ENCODE data around the gene ADORA2A. TPM values are rescaled to one million over a fixed set of nuclear protein-coding genes. Genes with fewer than 3 reads are reported as not detected.

Gene ADORA2A
- total and polyA plus RNA-seq, 11 donors = 1.5 to 12.1 (median 4.5) TPM

DNA sequence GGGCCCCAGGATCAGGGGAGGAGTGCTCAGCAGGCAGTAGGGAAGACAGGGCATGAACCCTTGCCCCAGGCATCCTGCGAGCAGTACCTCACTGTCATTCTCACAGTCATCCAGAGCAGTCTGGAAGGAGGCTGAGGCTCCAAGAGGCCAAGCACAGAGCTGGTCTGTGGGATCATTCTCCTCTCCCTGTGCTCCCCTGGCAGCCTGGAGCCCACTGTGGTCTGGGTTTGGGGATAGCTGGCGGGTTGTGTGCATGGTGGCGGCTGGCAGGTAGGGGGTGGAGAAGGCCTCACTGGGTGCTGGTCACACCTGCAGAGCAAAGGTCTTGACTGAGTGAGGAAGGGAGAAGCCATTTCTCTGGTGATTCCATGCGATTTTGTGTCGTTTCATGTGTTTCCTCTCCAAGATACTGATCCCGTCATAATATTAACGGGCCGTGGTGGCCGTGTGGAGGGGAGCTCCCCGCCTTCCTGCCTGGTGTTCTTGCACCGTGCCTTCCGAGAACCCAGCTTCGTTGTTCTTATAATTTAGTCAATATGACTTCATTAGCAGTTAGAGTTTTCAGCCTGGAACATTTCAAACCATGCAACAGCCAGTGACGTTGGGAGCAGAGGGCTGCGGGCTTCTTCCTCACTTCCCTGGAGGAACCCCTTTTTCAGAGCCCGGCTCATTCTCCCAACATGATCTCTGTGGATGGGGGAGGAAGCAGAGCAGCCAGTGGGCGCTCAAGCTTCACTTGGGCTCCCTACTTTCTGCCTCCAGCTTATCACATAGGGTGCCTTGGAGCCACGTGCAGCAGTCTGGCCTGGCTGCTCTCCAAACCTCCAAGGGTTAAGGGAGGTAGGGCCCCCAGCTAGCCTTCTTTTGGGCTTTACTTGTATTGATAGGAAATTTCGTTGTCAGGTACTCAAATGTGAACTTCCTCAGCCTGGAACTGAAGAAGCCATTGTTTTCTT, 20.8 kb upstream of the ADORA2A start:
- ATAC-seq (no peak), DNase-seq (no peak)
- peak overlapping the region in 8 of 12 donors; percentile 11 to 65 (median 32) for H3K27ac ChIP-seq
- TF ChIP-seq, protein P1, sequence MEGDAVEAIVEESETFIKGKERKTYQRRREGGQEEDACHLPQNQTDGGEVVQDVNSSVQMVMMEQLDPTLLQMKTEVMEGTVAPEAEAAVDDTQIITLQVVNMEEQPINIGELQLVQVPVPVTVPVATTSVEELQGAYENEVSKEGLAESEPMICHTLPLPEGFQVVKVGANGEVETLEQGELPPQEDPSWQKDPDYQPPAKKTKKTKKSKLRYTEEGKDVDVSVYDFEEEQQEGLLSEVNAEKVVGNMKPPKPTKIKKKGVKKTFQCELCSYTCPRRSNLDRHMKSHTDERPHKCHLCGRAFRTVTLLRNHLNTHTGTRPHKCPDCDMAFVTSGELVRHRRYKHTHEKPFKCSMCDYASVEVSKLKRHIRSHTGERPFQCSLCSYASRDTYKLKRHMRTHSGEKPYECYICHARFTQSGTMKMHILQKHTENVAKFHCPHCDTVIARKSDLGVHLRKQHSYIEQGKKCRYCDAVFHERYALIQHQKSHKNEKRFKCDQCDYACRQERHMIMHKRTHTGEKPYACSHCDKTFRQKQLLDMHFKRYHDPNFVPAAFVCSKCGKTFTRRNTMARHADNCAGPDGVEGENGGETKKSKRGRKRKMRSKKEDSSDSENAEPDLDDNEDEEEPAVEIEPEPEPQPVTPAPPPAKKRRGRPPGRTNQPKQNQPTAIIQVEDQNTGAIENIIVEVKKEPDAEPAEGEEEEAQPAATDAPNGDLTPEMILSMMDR (IDR thresholded peaks at IDR 0.05) = no peak
- no peak for TF ChIP-seq POLR2A (IDR thresholded peaks at IDR 0.05)
- H3K4me3 ChIP-seq = no peak overlapping the region
- peaks cover 0 to 71% (median 59%) of the 10 kb centered on the region in 12 donors for H3K4me1 ChIP-seq
- H3K36me3 ChIP-seq = peaks cover 0 to 23% (median 4%) of the 10 kb centered on the region in 9 donors
- H3K27me3 ChIP-seq = no peaks in the 10 kb centered on the region
- no peaks in the 10 kb centered on the region for H3K9me3 ChIP-seq
- intact Hi-C loops (cut with DNase I) = loop anchor here in 1 of 10 donors (10.0 kb wide), 1 partner anchor 72 kb away; no protein-coding TSS in a partner anchor
- 62 to 78% (median 66%) methylated on average over 19 of the region's 19 CpGs for WGBS, 4 donors

DNA sequence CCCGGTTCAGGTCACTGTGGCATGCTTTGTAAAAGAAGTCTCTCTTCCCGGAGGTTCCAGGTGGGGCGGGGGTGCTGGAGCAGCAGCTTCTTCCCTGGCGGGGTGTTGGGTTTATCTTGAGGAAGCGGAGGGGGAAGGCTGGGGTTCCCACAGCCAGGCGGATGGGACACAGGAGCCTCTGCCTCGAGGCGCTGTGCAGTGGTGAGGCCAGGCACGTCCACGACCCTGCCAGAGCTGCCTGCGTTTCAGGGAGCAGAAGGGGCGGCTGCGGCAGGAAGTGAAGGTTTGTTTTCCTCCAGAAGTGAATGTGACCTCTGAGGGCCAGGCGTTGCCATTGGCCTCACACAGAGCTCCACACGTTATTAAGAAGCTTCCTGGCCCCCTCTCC, 20.1 kb upstream of the ADORA2A start:
- DNase-seq (peak in 2 of 5 donors; percentile 41 to 63), ATAC-seq (peak in 2 of 4 donors; percentile 29 to 38)
- intact Hi-C loops (cut with DNase I) = loop anchor here in 1 of 10 donors (10.0 kb wide), 1 partner anchor 72 kb away; no protein-coding TSS in a partner anchor
- H3K27ac ChIP-seq = peak overlapping the region in 8 of 12 donors; percentile 11 to 65 (median 32)
- no peak overlapping the region for H3K4me3 ChIP-seq
- WGBS, 4 donors = 42 to 49% (median 46%) methylated on average over 8 to 15 of the region's 15 CpGs
- no peaks in the 10 kb centered on the region for H3K27me3 ChIP-seq
- peaks cover 0 to 66% (median 53%) of the 10 kb centered on the region in 12 donors for H3K4me1 ChIP-seq
- H3K9me3 ChIP-seq = no peaks in the 10 kb centered on the region
- H3K36me3 ChIP-seq = peaks cover 0 to 29% (median 9%) of the 10 kb centered on the region in 9 donors
- TF ChIP-seq, protein P1 (IDR thresholded peaks at IDR 0.05) = no peak
- TF ChIP-seq POLR2A (IDR thresholded peaks at IDR 0.05) = no peak

DNA sequence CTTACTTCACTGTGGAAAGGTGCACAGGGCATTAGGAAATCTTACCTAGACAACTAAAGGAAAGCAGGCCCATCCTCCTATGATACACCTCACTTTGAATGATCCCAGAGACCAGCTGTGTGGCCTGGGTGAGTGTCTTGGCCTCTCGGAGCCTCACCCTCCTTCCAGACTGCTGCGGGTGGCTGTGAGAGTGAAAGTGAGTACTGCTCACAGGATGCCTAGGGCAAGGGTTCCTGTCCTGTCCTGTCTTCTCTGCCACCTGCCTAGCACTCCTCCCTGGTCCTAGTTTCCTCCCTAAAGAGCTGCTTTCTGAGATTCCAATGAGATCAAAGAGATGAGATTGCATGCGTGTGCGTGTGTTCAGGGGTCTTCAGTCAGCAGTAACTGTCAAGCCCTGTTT, 19.5 kb upstream of the ADORA2A start:
- Histone ChIP-seq H3K9me3 (no peaks in the 10 kb centered on the region), H3K27me3 (no peaks in the 10 kb centered on the region), H3K27ac (peak overlapping the region in 5 of 12 donors; percentile 11 to 65 (median 33)), H3K36me3 (peaks cover 0 to 35% (median 15%) of the 10 kb centered on the region in 9 donors), H3K4me1 (peaks cover 0 to 60% (median 48%) of the 10 kb centered on the region in 12 donors), H3K4me3 (no peak overlapping the region)
- TF ChIP-seq, protein P1 (IDR thresholded peaks at IDR 0.05) = no peak
- no peak for TF ChIP-seq POLR2A (IDR thresholded peaks at IDR 0.05)
- ATAC-seq (no peak), DNase-seq (no peak)
- intact Hi-C loops (cut with DNase I) = loop anchor here in 1 of 10 donors (10.0 kb wide), 1 partner anchor 73 kb away; no protein-coding TSS in a partner anchor
- WGBS, 4 donors = 80 to 84% (median 81%) methylated on average over 4 of the region's 4 CpGs

DNA sequence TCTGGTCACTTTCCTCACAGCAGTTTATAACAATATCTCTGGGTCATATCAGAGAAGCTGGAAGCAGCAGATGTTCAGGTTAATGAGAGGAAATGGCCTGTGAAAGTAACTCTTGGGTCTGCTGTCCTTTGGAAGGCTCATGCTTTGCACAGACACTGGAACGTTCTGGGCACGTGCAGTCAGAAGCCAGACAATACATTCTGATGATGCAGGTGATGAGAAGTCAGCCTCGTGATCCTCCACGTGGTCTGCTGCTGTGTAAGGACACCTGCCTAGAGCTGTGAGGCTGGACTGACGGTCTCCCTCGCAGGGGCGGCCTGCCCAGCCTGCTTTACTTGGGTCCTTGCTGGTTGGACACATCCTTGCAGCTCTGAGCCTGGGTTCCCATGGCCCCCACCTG, 18.8 kb upstream of the ADORA2A start:
- peak in 1 of 5 donors; percentile 23 for DNase-seq
- peak overlapping the region in 2 of 12 donors; percentile 11 to 65 for H3K27ac ChIP-seq
- ATAC-seq = no peak
- peaks cover 0 to 53% (median 40%) of the 10 kb centered on the region in 12 donors for H3K4me1 ChIP-seq
- intact Hi-C loops (cut with DNase I) = loop anchor here in 1 of 10 donors (10.0 kb wide), 1 partner anchor 74 kb away; no protein-coding TSS in a partner anchor
- WGBS, 4 donors = 45 to 62% (median 52%) methylated on average over 4 to 7 of the region's 7 CpGs
- H3K27me3 ChIP-seq = no peaks in the 10 kb centered on the region
- no peak overlapping the region for H3K4me3 ChIP-seq
- no peak for TF ChIP-seq POLR2A (IDR thresholded peaks at IDR 0.05)
- TF ChIP-seq, protein P1 (IDR thresholded peaks at IDR 0.05) = no peak
- no peaks in the 10 kb centered on the region for H3K9me3 ChIP-seq
- peaks cover 0 to 42% (median 23%) of the 10 kb centered on the region in 9 donors for H3K36me3 ChIP-seq

Measured in heart left ventricle (tissue), 16 donors.